NOMO-1 treated with dmso at 0.1 percent for 144 hours (cell line): ENCODE measurements around the gene TPT1.
A peak's percentile ranks its signal among the peaks of the same experiment; 100 is the strongest.

ENCODE experiments used
- DNase-seq: peaks from one replicate; lab custom pipeline; 2025; ENCODE audit not compliant: unreplicated experiment; lab: John Stamatoyannopoulos, UW

TPT1 gene

GRCh38 chr13:45335397-45336024, 5.5 kb downstream of the TPT1 start:
- DNase-seq, result no peak

- DNase-seq, result peak; percentile 17
Measured at GRCh38 chr13:45333977-45334922, 6.7 kb downstream of the TPT1 start.

GRCh38 chr13:45333251-45333976, 7.6 kb downstream of the TPT1 start:
- DNase-seq, result no peak

GRCh38 chr13:45332831-45333219, 8.2 kb downstream of the TPT1 start:
- no peak for DNase-seq

- no peak for DNase-seq
Measured at GRCh38 chr13:45332036-45332830, 8.8 kb downstream of the TPT1 start.

- DNase-seq, result no peak
Measured at GRCh38 chr13:45331692-45332035, 9.3 kb downstream of the TPT1 start.

GRCh38 chr13:45331123-45331619, 9.8 kb downstream of the TPT1 start:
- DNase-seq, result no peak

GRCh38 chr13:45328661-45329111, 12.3 kb downstream of the TPT1 start:
- no peak for DNase-seq

GRCh38 chr13:45327253-45327955, 13.6 kb downstream of the TPT1 start:
- no peak for DNase-seq

- DNase-seq, result no peak
Measured at GRCh38 chr13:45325806-45326205, 15.2 kb downstream of the TPT1 start.

- peak; percentile 48 for DNase-seq
Measured at GRCh38 chr13:45320876-45321629, 19.9 kb downstream of the TPT1 start.

- DNase-seq, result no peak
Measured at GRCh38 chr13:45316996-45317395, 24.0 kb downstream of the TPT1 start.

- DNase-seq, result no peak
Measured at GRCh38 chr13:45316338-45316737, 24.6 kb downstream of the TPT1 start.

- no peak for DNase-seq
Measured at GRCh38 chr13:45315520-45316167, 25.3 kb downstream of the TPT1 start.

GRCh38 chr13:45314822-45315221, 26.2 kb downstream of the TPT1 start:
- no peak for DNase-seq

GRCh38 chr13:45310341-45311131, 30.4 kb downstream of the TPT1 start:
- DNase-seq, result no peak

GRCh38 chr13:45306966-45307365, 34.0 kb downstream of the TPT1 start:
- DNase-seq, result no peak

GRCh38 chr13:45305079-45305478, 35.9 kb downstream of the TPT1 start:
- DNase-seq, result no peak
